Measurements from ENCODE around the gene TBCA.
"Not testable (repeated sequence)": the region's sequence is repeated elsewhere in the genome, so short reads cannot be mapped to it uniquely, and the experiment has no call there.

TBCA gene

GRCh38 chr5:77699569-77699968 is 76.6 kb downstream of the TBCA start:
- DNase-seq = not testable (repeated sequence)

GRCh38 chr5:77698920-77699319 is 77.2 kb downstream of the TBCA start:
- DNase-seq = no peak

GRCh38 chr5:77697692-77698091 is 78.4 kb downstream of the TBCA start:
- DNase-seq = no peak

GRCh38 chr5:77696120-77696519 is 80.0 kb downstream of the TBCA start:
- DNase-seq = no peak

- no peak for DNase-seq
Measured at GRCh38 chr5:77693913-77694312, 82.2 kb downstream of the TBCA start.

- no peak for DNase-seq
Measured at GRCh38 chr5:77683171-77683732, 92.9 kb downstream of the TBCA start.

DNA sequence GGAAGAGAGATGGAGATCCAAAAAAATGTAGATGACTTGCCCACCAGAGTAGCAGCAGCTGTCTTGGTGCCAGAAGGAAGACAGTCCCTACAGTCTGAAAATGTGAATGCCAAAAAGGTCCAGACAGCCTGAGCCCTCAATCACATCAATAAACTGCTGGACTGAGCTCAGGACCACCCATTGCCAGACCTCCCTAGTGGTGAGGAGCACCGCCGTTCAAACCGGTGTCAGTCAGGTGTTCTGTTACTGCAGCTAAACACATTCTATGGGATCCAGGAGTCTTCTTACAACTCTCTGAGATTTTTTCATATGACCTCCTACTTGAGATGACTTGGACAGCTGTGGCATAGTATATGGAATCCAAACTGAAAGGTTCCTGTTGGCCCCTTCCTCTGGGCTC is 105.6 kb downstream of the TBCA start:
- no peak for DNase-seq

DNA sequence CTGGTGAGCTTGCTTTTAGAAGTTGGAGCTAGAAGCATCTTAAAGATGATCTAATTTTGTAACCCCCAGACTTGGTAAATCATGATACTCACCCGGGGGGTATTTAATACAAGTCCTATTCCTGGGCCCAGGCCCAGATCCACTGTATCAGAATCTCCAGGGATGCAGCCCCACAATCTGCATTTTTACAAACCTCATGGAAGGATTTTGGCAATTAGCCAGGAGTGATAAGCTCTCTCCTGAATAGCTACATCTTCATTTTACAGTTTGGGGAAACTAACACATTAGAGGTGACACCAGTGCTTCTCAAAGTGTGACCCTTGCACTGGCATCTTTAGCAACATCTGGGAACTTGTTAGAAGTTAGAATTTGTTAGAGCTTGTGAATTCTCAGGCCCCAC is 106.5 kb downstream of the TBCA start:
- DNase-seq = no peak

GRCh38 chr5:77663090-77663863 is 112.9 kb downstream of the TBCA start:
- DNase-seq = no peak

DNA sequence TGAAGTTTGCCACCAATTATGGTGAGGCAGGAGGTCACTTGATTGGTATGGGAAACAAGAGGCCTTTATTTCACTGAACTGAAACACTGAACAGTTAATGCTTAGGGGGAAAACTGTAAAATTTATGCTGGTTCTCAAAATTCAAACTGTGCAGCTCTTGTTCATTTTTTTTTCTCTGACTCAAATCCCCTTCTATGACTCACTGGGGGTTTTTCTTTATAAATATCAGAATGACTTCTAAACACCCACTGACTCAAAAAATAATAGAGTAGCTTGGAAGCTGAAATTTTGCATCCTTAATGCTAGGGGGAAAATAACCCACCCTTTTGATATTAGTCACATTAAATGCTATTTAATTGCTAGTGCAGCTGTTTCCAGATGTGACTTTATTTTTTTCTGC is 113.5 kb downstream of the TBCA start:
- DNase-seq = no peak

GRCh38 chr5:77658662-77659061 is 117.5 kb downstream of the TBCA start:
- no peak for DNase-seq

GRCh38 chr5:77651343-77651742 is 124.8 kb downstream of the TBCA start:
- DNase-seq = no peak

DNA sequence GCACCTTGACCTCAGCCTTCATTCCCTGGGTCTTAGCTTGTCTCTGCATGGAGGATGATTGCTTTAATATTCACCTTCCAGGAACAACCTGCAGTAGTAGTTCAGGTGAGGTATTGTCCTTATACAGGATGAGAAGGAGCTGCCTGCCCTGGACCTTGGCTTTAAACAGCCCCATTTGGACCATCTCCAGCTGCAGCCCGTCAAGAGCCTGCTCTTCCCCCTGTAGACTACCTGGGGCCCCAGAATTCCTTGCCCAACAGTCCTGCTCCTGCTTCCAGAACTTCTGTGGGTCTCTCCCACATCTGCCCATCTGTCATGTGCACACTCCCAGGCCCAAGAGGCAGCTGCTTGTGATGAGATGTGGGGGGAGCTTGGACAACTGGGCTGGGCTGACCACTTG is 125.5 kb downstream of the TBCA start:
- DNase-seq = no peak

DNA sequence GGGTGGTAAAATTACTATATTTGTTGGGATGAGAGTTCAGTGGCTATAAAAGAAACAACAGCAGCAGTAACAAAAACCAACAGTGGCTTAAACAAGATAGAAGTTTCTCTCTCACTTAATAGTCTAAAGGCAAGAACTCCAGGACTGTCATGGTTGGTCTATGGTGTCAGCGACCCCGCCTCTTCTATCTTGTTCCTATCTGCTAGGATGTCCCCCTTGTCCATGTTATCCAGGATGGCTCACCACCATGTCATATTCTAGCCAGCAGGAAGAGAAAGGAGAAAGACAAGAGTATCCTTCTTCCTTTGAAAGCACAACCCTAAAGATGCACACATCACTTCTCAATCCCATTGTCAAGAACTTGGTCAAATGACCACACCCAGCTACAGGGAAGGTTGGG is 126.4 kb downstream of the TBCA start:
- DNase-seq = no peak

DNA sequence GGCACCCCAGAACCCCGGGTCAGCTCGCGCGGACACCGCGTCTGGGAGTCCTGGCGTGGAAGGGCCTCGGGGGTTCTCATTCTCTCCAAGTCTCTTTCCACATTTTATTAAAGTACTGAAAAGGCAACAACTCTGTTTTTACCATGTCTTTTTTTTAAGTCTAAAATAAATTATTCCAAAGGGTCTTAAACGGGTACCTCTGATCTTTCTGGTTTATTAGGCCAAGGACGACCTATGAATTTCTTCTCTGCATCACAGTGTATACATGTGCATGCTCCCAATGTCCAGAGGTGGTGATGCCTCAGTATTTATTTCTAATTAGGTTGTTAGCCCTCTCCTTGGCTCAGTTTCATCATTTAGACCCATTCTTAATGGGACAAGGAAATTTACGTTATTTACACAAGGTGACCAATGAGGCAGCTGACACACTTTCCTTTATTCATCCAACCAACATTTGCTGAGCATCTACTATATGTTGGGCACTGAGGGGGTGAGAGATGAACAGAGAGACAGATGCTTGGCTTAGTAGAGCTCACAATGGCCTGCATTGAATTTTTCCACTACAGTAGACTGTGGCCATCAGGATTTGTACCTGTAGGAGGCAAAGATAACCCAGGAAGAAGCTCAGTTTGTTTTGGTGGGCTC is 130.0 kb downstream of the TBCA start:
- no peak for DNase-seq

DNA sequence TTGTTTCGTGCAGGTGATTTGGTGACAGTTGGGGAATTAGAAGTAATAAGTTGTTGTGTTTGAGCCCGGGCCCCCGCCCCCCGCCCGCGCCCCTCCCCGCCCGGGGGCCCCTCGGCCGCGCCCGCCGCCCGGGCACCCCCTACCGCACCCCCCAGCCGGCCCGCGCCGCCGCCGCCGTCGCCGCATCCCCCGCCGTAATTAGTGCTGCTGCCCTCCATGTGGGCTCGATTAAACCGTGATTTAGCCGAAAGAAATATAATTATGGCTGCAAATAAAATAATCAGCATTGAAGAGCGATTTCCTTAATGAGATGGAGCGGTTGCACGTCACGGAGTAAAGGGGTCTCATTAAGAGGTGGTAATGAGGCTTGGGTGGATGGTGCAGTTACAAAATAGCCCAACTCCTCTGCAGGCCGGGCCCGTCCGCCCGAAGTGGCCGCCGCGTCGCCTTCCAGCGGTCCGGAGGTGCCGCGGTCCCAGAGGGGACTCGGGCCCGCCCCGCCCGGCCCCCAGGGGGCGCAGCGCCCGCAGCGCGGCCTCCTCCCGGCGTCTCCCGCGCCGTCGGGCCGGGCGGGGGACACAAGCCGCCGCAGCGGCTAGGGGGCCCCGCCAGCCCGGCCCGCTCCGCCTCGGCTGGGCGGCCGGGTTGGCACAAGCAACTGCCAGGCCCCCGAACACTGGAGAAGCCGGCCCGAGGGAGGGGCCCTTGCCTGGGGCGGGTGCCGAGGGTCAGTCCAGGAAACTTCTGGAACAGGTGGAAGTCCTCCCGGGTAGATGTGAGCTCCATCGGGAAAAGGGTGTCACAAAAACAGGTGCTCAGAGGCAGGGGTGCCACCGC is 130.8 kb downstream of the TBCA start:
- peak; percentile 6 for DNase-seq

GRCh38 chr5:77644371-77645157 is 131.6 kb downstream of the TBCA start:
- DNase-seq = peak; percentile 15

DNA sequence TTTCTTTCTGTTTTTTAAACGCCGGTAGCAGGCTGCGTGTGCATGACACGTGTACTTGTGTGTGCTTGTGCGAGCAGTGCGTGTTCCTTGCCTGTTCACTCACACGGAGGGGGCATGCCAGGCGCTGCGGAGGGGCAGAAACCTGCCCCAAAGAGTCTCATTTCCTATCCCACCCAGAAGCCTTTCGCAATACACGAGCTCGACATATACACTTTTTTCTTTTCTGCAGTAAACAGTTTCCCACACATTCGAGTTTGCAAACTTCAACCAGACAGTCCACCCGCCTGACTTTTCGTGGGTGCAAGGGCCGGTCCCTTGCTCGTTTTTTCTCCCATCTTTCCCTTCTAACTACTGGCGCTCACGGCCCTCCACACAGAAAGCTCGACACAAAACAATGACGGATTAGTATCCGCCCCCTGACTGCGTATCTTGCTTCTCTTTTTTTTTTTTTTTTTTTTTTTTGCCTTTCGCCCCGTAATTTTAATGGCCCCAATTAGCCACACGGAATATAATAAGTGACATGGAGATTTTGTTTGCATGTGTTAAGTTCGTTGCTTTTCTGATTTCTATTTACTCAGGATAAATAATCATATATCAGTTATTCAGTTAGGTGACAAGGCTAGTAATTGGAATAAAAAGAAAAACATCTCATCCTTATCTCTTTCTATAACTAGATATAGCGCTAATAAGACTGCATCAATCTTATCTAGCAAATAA is 132.3 kb downstream of the TBCA start:
- no peak for DNase-seq

DNA sequence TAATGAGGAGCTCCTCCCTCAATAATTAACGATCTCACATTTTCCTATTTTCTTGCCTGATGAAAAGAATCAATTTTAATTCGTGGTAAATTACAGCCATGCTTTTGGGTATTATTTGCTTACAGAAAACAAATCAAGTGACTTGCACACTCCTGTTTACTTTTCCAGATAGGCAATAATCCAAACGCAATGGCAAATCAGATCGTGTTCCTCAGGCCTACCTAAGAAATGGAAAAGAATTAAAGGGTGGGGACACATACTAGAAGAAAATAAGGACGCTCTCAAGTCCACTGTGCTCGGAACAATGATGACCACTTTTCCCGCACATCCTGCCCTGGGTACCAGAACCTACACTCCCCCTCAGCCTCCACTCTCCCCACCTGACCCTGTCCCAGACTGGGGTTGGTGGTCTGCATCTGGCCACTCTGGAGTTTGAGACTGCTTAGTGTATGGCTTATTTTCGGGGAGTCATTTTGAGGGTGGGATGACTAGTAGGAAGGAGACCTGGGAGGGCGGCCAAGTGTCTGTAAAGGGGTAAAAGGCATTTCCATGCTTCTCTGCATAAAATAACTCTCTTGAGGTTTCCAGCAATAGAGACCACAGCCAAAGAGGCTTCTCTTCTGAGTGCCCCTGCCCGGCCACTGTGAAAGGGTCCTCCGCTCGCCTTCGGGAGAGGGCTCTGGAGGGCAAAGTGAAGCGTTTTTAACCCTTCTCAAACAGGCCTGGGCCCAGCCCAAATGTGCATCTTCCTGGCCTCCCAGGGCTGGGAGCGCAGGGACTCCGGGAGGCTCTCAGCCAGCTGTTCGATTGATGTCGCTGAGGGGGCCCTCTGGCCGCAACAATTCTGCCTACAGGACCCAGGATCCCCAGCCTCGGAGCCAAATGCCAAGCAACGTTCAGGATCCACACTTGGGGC is 133.1 kb downstream of the TBCA start:
- no peak for DNase-seq

GRCh38 chr5:77641963-77642737 is 134.0 kb downstream of the TBCA start:
- no peak for DNase-seq

Measured in NCI-H1694 (cell line).